HG03196 (cell line): ENCODE results near the gene PSME3IP1.
"Not testable (repeated sequence)": the region's sequence is repeated elsewhere in the genome, so short reads cannot be mapped to it uniquely, and the experiment has no call there.

ENCODE experiments used
- ATAC-seq: cut with Tn5 transposase; IDR thresholded peaks from one replicate; pipeline ENCODE4 v1.9.1; 2021; ENCODE audit not compliant: unreplicated experiment

The PSME3IP1 gene

GRCh38 chr16:57125969-57126368 lies 59.9 kb downstream of the PSME3IP1 start:
- ATAC-seq: no peak

- no peak for ATAC-seq
These were observed 60.5 kb downstream of the PSME3IP1 start for GRCh38 chr16:57125376-57125775.

GRCh38 chr16:57123974-57124674 lies 61.7 kb downstream of the PSME3IP1 start:
- ATAC-seq: no peak

- ATAC-seq: no peak
These were observed 62.4 kb downstream of the PSME3IP1 start for GRCh38 chr16:57123216-57123973.

- ATAC-seq: no peak
These were observed 67.3 kb downstream of the PSME3IP1 start for GRCh38 chr16:57118461-57119084.

GRCh38 chr16:57115514-57116182 lies 70.2 kb downstream of the PSME3IP1 start:
- ATAC-seq: no peak

GRCh38 chr16:57115168-57115513 lies 70.7 kb downstream of the PSME3IP1 start:
- ATAC-seq: no peak

- no peak for ATAC-seq
These were observed 72.2 kb downstream of the PSME3IP1 start for GRCh38 chr16:57113664-57114063.

GRCh38 chr16:57113042-57113453 lies 72.8 kb downstream of the PSME3IP1 start:
- no peak for ATAC-seq

- no peak for ATAC-seq
These were observed 73.3 kb downstream of the PSME3IP1 start for GRCh38 chr16:57112403-57113041.

GRCh38 chr16:57111420-57111819 lies 74.4 kb downstream of the PSME3IP1 start:
- ATAC-seq: no peak

GRCh38 chr16:57110937-57111336 lies 74.9 kb downstream of the PSME3IP1 start:
- ATAC-seq: no peak

- not testable (repeated sequence) for ATAC-seq
These were observed 76.4 kb downstream of the PSME3IP1 start for GRCh38 chr16:57109259-57110105.

GRCh38 chr16:57108432-57108831 lies 77.4 kb downstream of the PSME3IP1 start:
- ATAC-seq: no peak

GRCh38 chr16:57107321-57107922 lies 78.4 kb downstream of the PSME3IP1 start:
- ATAC-seq: no peak

GRCh38 chr16:57106767-57107166 lies 79.1 kb downstream of the PSME3IP1 start:
- no peak for ATAC-seq

- ATAC-seq: no peak
These were observed 80.7 kb downstream of the PSME3IP1 start for GRCh38 chr16:57105184-57105583.

- ATAC-seq: no peak
These were observed 81.1 kb downstream of the PSME3IP1 start for GRCh38 chr16:57104706-57105105.
